Right lobe of liver (tissue), 4 donors: Measurements from ENCODE around the gene FNTB.

Source experiments
- CTCF ChIP-seq, 4 donors: fragments of 200-600 bp in 3 of 4; fragments of 450-650 bp in 1 of 4; IDR thresholded peaks; one replicate each; pipeline versions ENCODE4 v1.5.1 to v1.8.0; 2016 to 2022; ENCODE audit warnings: antibody characterized with exemption in 4 of 4, mild to moderate bottlenecking in 2 of 4
- POLR2A ChIP-seq: fragments of 450-650 bp; IDR thresholded peaks from one replicate; pipeline ENCODE4 v1.6.1; 2017; ENCODE audit warnings: antibody characterized with exemption, mild to moderate bottlenecking
- donor health status: DM: no; HTN: no; CAD: no.
- donor health status: DM: no; HTN: no; CAD: no.
- donor health status: DM: no; HTN: yes; CAD: no.

- TF ChIP-seq CTCF (IDR thresholded peaks at IDR 0.05) (no peak), POLR2A (no peak)
Measured at GRCh38 chr14:65109357-65109756, 122.7 kb downstream of the FNTB start.
